HepG2 (cell line): ENCODE results near the gene OR10AD1. TPM values are rescaled to one million over a fixed set of nuclear protein-coding genes. Genes with fewer than 3 reads are reported as not detected.

ENCODE experiments used
- AGO2 ChIP-seq: fragments of 200-400 bp; formaldehyde crosslinking; optimal IDR thresholded peaks from 2 replicates; pipeline ENCODE3; 2017; ENCODE audit warnings: mild to moderate bottlenecking, low read depth, low read length, moderate library complexity
- ERF ChIP-seq: IDR thresholded peaks from 2 replicates; pipeline ENCODE4 v1.6.1; 2018; ENCODE audit warnings: missing biosample characterization, missing genetic modification reagents
- GZF1 ChIP-seq: sonication (generic); formaldehyde crosslinking; IDR thresholded peaks from 2 replicates; pipeline ENCODE4 v1.5.1; 2020; ENCODE audit warnings: mild to moderate bottlenecking, missing genetic modification reagents
- IRF1 ChIP-seq: sonication (generic); formaldehyde crosslinking; IDR thresholded peaks from 2 replicates; pipeline ENCODE4 v1.4.0; 2020; ENCODE audit warnings: low read depth, mild to moderate bottlenecking, missing genetic modification reagents
- LRRFIP1 ChIP-seq: sonication (generic); formaldehyde crosslinking; conservative IDR thresholded peaks from 2 replicates; pipeline ENCODE4 v1.4.0; 2020; ENCODE audit warnings: missing genetic modification reagents
- NCOA2 ChIP-seq: sonication (generic); formaldehyde crosslinking; IDR thresholded peaks from 2 replicates; pipeline ENCODE4 v1.8.0; 2022; ENCODE audit warnings: inconsistent platforms
- NFATC3 ChIP-seq: sonication (generic); formaldehyde crosslinking; IDR thresholded peaks from 2 replicates; pipeline ENCODE4 v1.5.1; 2020; ENCODE audit warnings: mild to moderate bottlenecking, missing genetic modification reagents
- PAX8 ChIP-seq: sonication (generic); formaldehyde crosslinking; IDR thresholded peaks from 2 replicates; pipeline ENCODE4 v1.8.0; 2022; ENCODE audit warnings: mild to moderate bottlenecking, missing genetic modification reagents, borderline replicate concordance
- PBX2 ChIP-seq: IDR thresholded peaks from 2 replicates; pipeline ENCODE4 v1.6.1; 2016; ENCODE audit warnings: control low read depth
- POLR2G ChIP-seq: fragments of 200-400 bp; formaldehyde crosslinking; IDR thresholded peaks from 2 replicates; pipeline ENCODE4 v1.6.1; 2018; ENCODE audit warnings: mild to moderate bottlenecking, low read depth, low read length, moderate library complexity
- SRY ChIP-seq: sonication (generic); formaldehyde crosslinking; IDR thresholded peaks from 2 replicates; pipeline ENCODE4 v1.8.0; 2022; ENCODE audit warnings: mild to moderate bottlenecking, missing genetic modification reagents
- TRIM22 ChIP-seq: fragments of 450-650 bp; IDR thresholded peaks from 2 replicates; pipeline ENCODE4 v1.6.1; 2017
- ZNF121 ChIP-seq: sonication (generic); formaldehyde crosslinking; IDR thresholded peaks from 2 replicates; pipeline ENCODE4 v1.5.0; 2020; ENCODE audit warnings: mild to moderate bottlenecking, missing genetic modification reagents
- ZNF710 ChIP-seq: sonication (generic); formaldehyde crosslinking; IDR thresholded peaks from 2 replicates; pipeline ENCODE4 v1.5.0; 2020; ENCODE audit warnings: mild to moderate bottlenecking, missing genetic modification reagents, borderline replicate concordance
- ZNF770 ChIP-seq: sonication (generic); formaldehyde crosslinking; IDR thresholded peaks from 2 replicates; pipeline ENCODE4 v1.5.0; 2020; ENCODE audit warnings: mild to moderate bottlenecking, missing genetic modification reagents
- ZSCAN21 ChIP-seq: sonication (generic); formaldehyde crosslinking; IDR thresholded peaks from 2 replicates; pipeline ENCODE4 v1.8.0; 2022; ENCODE audit warnings: mild to moderate bottlenecking, missing genetic modification reagents, moderate library complexity, borderline replicate concordance
- polyA plus RNA-seq, 8 experiments: library from polyadenylated mRNA; depleted of rRNA in 3 of 8; stranded (reverse) in 7 of 8; unstranded in 1 of 8; fragments of >200 nt; fragmentation: Illumina TruSeq in 4 of 8; extraction: Trizol in 4 of 8; gene quantifications; 2 replicates each; pipeline versions ENCODE4 v1.2.1 to v1.2.3, GENCODE V29; 2011 to 2016; ENCODE audit warnings: low read depth in 4 of 8, missing spikeins in 1 of 8, mixed read lengths in 1 of 8; ENCODE audit not compliant: insufficient read depth in 1 of 8
- total RNA-seq, 5 experiments: library from RNA; depleted of rRNA; stranded (reverse); fragments of >200 nt; fragmentation: Illumina TruSeq; extraction: Trizol; gene quantifications; 2 replicates each; pipeline ENCODE4 v1.2.3, GENCODE V29; 2016; ENCODE audit warnings: low read depth in 1 of 5

Gene OR10AD1
- total and polyA plus RNA-seq, 2 of the 13 experiments (the other 11 are each of a cell fraction or from before 2014, with no cell fraction given), result not detected

GRCh38 chr12:48157018-48157888 is 45.8 kb downstream of the OR10AD1 start, which contains the start of gene ASB8 (continued):
- no peak for TF ChIP-seq SRY
- no peak for TF ChIP-seq TRIM22
- no peak for TF ChIP-seq NCOA2 (CRISPR knock-in tag)
- TF ChIP-seq ZSCAN21 (CRISPR knock-in tag), result 0 out of 2 replicates have a peak, but pooled peaks have one; percentile 53
- no peak for TF ChIP-seq PBX2 (CRISPR knock-in tag)
- peak; percentile 77 for TF ChIP-seq POLR2G
- peak; percentile 8; the same call in 1 of the 2 replicates for TF ChIP-seq ZNF710 (CRISPR knock-in tag)
- TF ChIP-seq ZNF770, result no peak
- TF ChIP-seq ERF (CRISPR knock-in tag), result peak; percentile 41; the same call in 1 of the 2 replicates
- TF ChIP-seq PAX8, result no peak
- TF ChIP-seq IRF1 (CRISPR knock-in tag), result no peak
- no peak for TF ChIP-seq NFATC3 (CRISPR knock-in tag)
- TF ChIP-seq LRRFIP1 (CRISPR knock-in tag), result no peak
- no peak for TF ChIP-seq ZNF121 (CRISPR knock-in tag)
- peak; percentile 31; the same call in 1 of the 2 replicates for TF ChIP-seq GZF1 (CRISPR knock-in tag)
- TF ChIP-seq AGO2, result no peak
